ENCODE results near the gene PXN. TPM values are rescaled to one million over a fixed set of nuclear protein-coding genes. Genes with fewer than 3 reads are reported as not detected.
"Not testable (repeated sequence)": the region's sequence is repeated elsewhere in the genome, so short reads cannot be mapped to it uniquely, and the experiment has no call there.

Gene PXN
- total RNA-seq, 4 donors from 2014 or later = 40.0 to 151 (median 73.1) TPM

- no peak for ATAC-seq (ENCODE audit: low FRiP score)
- no peak for TF ChIP-seq CTCF (IDR thresholded peaks at IDR 0.05)
- DNase-seq (ENCODE audit: low spot score) = no peak
These were observed 68.0 kb downstream of the PXN start for GRCh38 chr12:120197542-120197887.

DNA sequence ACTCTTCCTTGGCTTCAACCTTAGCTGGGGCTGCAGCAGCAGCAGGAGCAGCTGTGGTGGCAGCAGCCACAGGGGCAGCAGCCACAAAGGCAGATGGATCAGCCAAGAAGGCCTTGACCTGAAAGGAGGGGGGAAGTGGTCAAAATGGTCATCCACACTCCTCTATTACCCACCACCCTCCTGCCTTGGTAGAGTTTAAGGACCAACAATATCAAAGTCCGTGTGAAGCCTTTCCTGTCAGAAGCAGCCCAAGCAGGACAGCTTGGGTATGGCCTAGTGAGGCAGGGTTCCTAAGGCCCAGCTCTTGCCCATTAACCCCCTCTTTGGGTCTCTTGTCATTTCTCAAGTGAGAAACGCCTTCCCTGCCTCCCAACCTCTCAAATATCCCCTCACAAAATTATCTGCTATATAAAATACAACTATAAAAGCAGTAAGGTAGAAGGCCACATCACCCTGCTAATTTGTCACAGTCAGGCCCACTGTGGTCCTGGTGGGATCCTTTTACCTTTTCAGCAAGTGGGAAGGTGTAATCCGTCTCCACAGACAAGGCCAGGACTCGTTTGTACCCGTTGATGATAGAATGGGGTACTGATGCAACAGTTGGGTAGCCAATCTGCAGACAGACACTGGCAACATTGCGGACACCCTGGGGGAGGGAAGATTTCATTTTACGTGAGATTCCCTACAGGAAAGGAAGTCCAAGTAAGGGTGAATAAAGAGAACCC is 68.6 kb downstream of the PXN start:
- not testable (repeated sequence) for DNase-seq (ENCODE audit: low spot score); ATAC-seq (ENCODE audit: low FRiP score)

GRCh38 chr12:120196363-120196762 is 69.2 kb downstream of the PXN start:
- ATAC-seq (ENCODE audit: low FRiP score) (no peak), DNase-seq (ENCODE audit: low spot score) (no peak)
- no peak for TF ChIP-seq CTCF (IDR thresholded peaks at IDR 0.05)

DNA sequence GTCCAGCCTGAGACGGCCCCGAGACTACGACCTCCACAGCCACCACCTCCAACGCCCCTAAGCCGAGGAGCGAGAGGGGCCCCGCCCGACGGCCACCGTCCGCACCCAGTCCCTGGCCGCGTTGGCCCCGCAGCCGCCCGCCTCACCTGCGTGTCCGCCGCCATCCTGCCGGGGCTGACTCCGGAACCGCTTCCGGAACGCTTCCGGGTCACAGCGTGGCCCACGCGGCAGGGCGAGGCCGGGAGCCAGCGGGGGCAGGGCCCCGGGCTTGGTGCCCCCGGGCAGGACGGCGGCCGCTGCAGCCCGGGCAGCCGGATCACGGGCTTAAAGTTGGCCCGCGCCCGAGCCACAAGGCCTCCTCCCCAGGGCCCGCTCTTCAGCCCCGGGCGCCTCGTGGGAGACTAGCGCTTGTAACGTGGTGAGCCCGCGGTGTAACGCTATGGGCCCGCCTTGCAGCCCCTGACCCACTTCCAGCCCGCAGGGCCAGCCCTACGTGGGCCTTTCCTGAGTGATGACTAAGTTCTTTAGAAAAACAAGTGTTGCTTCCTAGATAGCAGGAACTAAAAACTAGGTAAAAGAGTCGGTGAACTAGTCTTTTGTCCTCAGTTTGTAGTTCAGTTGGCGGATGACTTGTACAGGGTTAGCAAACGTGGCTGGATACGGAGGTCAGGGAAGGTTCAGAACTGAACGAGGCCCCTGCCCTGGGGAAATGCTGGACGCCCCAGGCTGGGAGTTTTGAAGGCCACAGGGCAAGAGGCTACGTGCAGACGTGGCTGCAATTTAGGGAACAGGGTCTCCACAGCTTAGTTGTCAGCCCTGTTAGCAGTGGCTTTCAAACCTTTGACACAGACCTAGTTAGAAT is 70.8 kb downstream of the PXN start, which contains the start of gene GCN1:
GCN1 (minus strand) TSS at position 182 of the 862 bp plus-strand sequence; CDS start at position 164, 18 bp downstream.
- ATAC-seq (ENCODE audit: low FRiP score) (peak; percentile 88), DNase-seq (ENCODE audit: low spot score) (peak; percentile 46)
- TF ChIP-seq CTCF (IDR thresholded peaks at IDR 0.05) = no peak

DNA sequence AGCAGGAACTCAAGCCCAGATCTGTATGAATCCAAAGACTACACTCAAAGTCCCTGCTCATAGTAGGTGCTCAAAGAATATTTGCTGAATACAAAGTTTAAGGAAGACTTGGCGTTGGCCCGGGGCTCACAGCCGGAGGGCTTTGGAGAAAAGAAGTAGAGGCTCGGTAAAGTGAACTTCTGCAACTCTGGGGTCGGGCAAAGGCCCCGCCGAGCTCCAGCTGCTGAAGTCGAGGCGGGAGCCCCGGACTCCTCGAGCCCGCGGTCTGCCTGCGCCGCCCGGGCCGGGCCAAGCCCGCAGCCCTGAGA is 71.3 kb downstream of the PXN start:
- no peak for DNase-seq (ENCODE audit: low spot score)
- no peak for TF ChIP-seq CTCF (IDR thresholded peaks at IDR 0.05)
- ATAC-seq (ENCODE audit: low FRiP score) = peak; percentile 26

GRCh38 chr12:120193286-120193685 is 72.2 kb downstream of the PXN start:
- ATAC-seq (ENCODE audit: low FRiP score); DNase-seq (ENCODE audit: low spot score): not testable (repeated sequence)

GRCh38 chr12:120190985-120191480 is 74.5 kb downstream of the PXN start:
- no peak for ATAC-seq (ENCODE audit: low FRiP score)
- TF ChIP-seq CTCF (IDR thresholded peaks at IDR 0.05) = no peak
- DNase-seq (ENCODE audit: low spot score) = no peak

GRCh38 chr12:120190386-120190785 is 75.1 kb downstream of the PXN start:
- no peak for ATAC-seq (ENCODE audit: low FRiP score)
- TF ChIP-seq CTCF (IDR thresholded peaks at IDR 0.05) = no peak
- DNase-seq (ENCODE audit: low spot score) = no peak

All from omental fat pad (tissue), 4 donors.